ENCODE results near the gene UBE2L3.

DNA sequence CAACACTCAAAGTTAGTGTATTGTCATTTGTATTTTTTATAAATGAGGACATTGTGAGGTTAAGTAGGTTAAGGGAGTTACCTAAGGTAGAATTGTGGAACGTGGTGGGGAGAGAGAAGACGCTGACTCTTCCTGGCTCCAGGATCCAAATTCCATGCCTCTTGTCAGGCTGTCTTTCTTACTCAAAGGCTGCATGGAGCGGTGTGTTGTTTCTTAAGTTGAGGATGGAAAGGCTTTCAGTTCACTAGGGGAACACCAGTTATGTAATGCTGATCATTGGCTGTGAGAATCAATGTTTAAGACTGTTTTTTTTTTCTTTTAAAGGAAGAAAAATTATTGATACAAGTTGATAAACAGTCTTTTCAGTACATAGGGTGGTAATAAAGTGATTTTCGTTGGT is 2.9 kb downstream of the UBE2L3 start:
- TF ChIP-seq, protein P1, sequence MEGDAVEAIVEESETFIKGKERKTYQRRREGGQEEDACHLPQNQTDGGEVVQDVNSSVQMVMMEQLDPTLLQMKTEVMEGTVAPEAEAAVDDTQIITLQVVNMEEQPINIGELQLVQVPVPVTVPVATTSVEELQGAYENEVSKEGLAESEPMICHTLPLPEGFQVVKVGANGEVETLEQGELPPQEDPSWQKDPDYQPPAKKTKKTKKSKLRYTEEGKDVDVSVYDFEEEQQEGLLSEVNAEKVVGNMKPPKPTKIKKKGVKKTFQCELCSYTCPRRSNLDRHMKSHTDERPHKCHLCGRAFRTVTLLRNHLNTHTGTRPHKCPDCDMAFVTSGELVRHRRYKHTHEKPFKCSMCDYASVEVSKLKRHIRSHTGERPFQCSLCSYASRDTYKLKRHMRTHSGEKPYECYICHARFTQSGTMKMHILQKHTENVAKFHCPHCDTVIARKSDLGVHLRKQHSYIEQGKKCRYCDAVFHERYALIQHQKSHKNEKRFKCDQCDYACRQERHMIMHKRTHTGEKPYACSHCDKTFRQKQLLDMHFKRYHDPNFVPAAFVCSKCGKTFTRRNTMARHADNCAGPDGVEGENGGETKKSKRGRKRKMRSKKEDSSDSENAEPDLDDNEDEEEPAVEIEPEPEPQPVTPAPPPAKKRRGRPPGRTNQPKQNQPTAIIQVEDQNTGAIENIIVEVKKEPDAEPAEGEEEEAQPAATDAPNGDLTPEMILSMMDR (CRISPR knock-in tag; IDR thresholded peaks at IDR 0.05) = no peak
- TF ChIP-seq DNMT1 (CRISPR knock-in tag; IDR thresholded peaks at IDR 0.05) = no peak
